Stomach (tissue), 9 donors: ENCODE measurements around the gene CCDC148. TPM values are rescaled to one million over a fixed set of nuclear protein-coding genes. Genes with fewer than 3 reads are reported as not detected.
A peak's percentile ranks its signal among the peaks of the same experiment; 100 is the strongest.

Source experiments
- DNase-seq, 2 donors: peaks; one replicate each; pipeline versions ENCODE4 v3.0.0 to v3.0.0-alpha.2; 2013 to 2019
- H3K27ac ChIP-seq, 5 donors: fragments of 200-600 bp in 4 of 5; sonication (generic) in 4 of 5; one replicate each; pipeline ENCODE4 v1.5.1; 2013 to 2019; ENCODE audit warnings: mild to moderate bottlenecking in 1 of 5, moderate library complexity in 1 of 5
- H3K27me3 ChIP-seq, 3 donors: fragments of 200-600 bp; sonication (generic); one replicate each; pipeline ENCODE4 v1.5.1; 2017 to 2019; ENCODE audit warnings: mixed run types in 1 of 3
- H3K36me3 ChIP-seq, 4 donors: fragments of 200-600 bp; sonication (generic); 1 replicate in 3 of 4; 2 replicates in 1 of 4; pipeline ENCODE4 v1.5.1; 2016 to 2019
- H3K4me1 ChIP-seq, 4 donors: fragments of 200-600 bp; sonication (generic); one replicate each; pipeline ENCODE4 v1.5.1; 2016 to 2019
- H3K4me3 ChIP-seq, 4 donors: fragments of 200-600 bp; sonication (generic) in 3 of 4; one replicate each; pipeline ENCODE4 v1.5.1; 2016 to 2019; ENCODE audit warnings: mild to moderate bottlenecking in 1 of 4
- H3K9me3 ChIP-seq, 4 donors: fragments of 200-600 bp; sonication (generic); one replicate each; pipeline ENCODE4 v1.5.1; 2016 to 2019
- CTCF ChIP-seq, 7 experiments: fragments of 450-650 bp in 4 of 7; fragments of 200-600 bp in 3 of 7; sonication (generic) in 3 of 7; IDR thresholded peaks; one replicate each; pipeline ENCODE4 v1.5.1; 2016 to 2019; ENCODE audit warnings: antibody characterized with exemption in 7 of 7, control low read depth in 2 of 7, mild to moderate bottlenecking in 1 of 7
- EP300 ChIP-seq: sonication (generic); formaldehyde crosslinking; IDR thresholded peaks from one replicate; pipeline ENCODE4 v1.6.1; 2017; ENCODE audit warnings: antibody characterized with exemption
- POLR2A ChIP-seq, 4 donors: fragments of 450-650 bp; IDR thresholded peaks; one replicate each; pipeline ENCODE4 v1.6.1; 2016; ENCODE audit warnings: antibody characterized with exemption in 4 of 4, control low read depth in 2 of 4, mild to moderate bottlenecking in 1 of 4, moderate library complexity in 1 of 4
- POLR2AphosphoS5 ChIP-seq, 3 donors: sonication (generic); formaldehyde crosslinking; IDR thresholded peaks; one replicate each; pipeline ENCODE4 v1.6.1; 2016; ENCODE audit warnings: antibody characterized with exemption in 3 of 3
- WGBS, 5 donors: extraction: QIAGEN DNeasy Blood & Tissue Kit in 3 of 5; methylation state at CpG; one replicate each; pipeline versions ENCODE4 v1.1.5 to v1.1.7; 2013 to 2018; 5-methylcytosine and 5-hydroxymethylcytosine counted together
- intact Hi-C: fragments of 100-400 bp; cut with DNase I; formaldehyde crosslinking; loops from one replicate; pipeline ENCODE4 v1.15.1; 2023; ENCODE audit warnings: low total_unique reads
- polyA plus RNA-seq, 3 donors: library from polyadenylated mRNA; stranded (reverse); fragments of 200-250 nt; gene quantifications; one replicate each; pipeline ENCODE4 v1.2.3, GENCODE V29; 2013
- total RNA-seq, 5 donors: library from RNA; depleted of rRNA; stranded (reverse); fragments of >200 nt; gene quantifications; one replicate each; pipeline versions ENCODE4 v1.1.0 to v1.2.3, GENCODE V29; 2014 to 2016
- donor health status: healthy with polysubstance abuse.
- donor health status: Bipolar disorder and iron deficiency.
- donor health status: healthy.

CCDC148 gene
- total and polyA plus RNA-seq, 8 donors = 0.25 to 1.3 (median 0.43) TPM; not detected in 5

GRCh38 chr2:158138255-158138654 lies 318.3 kb downstream of the CCDC148 start:
- Histone ChIP-seq H3K4me3 (no peak overlapping the region), H3K9me3 (no peaks in the 10 kb centered on the region), H3K4me1 (peaks cover 0 to 4% (median 0%) of the 10 kb centered on the region in 4 donors), H3K27me3 (no peaks in the 10 kb centered on the region), H3K27ac (no peak overlapping the region), H3K36me3 (no peaks in the 10 kb centered on the region)
- DNase-seq = no peak
- TF ChIP-seq POLR2A (IDR thresholded peaks at IDR 0.05) (no peak), POLR2AphosphoS5 (IDR thresholded peaks at IDR 0.05) (no peak), EP300 (no peak), CTCF (IDR thresholded peaks at IDR 0.05) (no peak)
- intact Hi-C loops = no loop called here
- whole genome bisulfite sequencing, 5 donors = 45 to 71% (median 56%) methylated on average over 5 of the region's 5 CpGs

GRCh38 chr2:158135096-158135495 lies 321.5 kb downstream of the CCDC148 start:
- intact Hi-C loops = no loop called here
- WGBS, 5 donors = 81 to 95% (median 86%) methylated on average over 1 of the region's 1 CpG

GRCh38 chr2:158134655-158135054 lies 321.9 kb downstream of the CCDC148 start:
- Histone ChIP-seq H3K9me3 (no peaks in the 10 kb centered on the region), H3K4me1 (peaks cover 6 to 12% (median 11%) of the 10 kb centered on the region in 4 donors), H3K36me3 (no peaks in the 10 kb centered on the region), H3K27ac (no peak overlapping the region), H3K4me3 (no peak overlapping the region), H3K27me3 (no peaks in the 10 kb centered on the region)
- intact Hi-C loops = no loop called here
- DNase-seq = peak; percentile 48
- no peak for TF ChIP-seq POLR2A (IDR thresholded peaks at IDR 0.05)
- no peak for TF ChIP-seq EP300
- TF ChIP-seq CTCF (IDR thresholded peaks at IDR 0.05) = no peak
- TF ChIP-seq POLR2AphosphoS5 (IDR thresholded peaks at IDR 0.05) = no peak
- 48 to 73% (median 62%) methylated on average over 6 of the region's 6 CpGs for WGBS, 5 donors

More at GRCh38 chr2:158135096-158135495, 321.5 kb downstream of the CCDC148 start:
- DNase-seq = no peak
- TF ChIP-seq POLR2AphosphoS5 (IDR thresholded peaks at IDR 0.05) = no peak
- TF ChIP-seq EP300 = no peak
- TF ChIP-seq POLR2A (IDR thresholded peaks at IDR 0.05) = no peak
- no peaks in the 10 kb centered on the region for H3K9me3 ChIP-seq
- H3K27ac ChIP-seq = no peak overlapping the region
- H3K36me3 ChIP-seq = no peaks in the 10 kb centered on the region
- H3K4me3 ChIP-seq = no peak overlapping the region
- no peaks in the 10 kb centered on the region for H3K27me3 ChIP-seq
- H3K4me1 ChIP-seq = peaks cover 4 to 12% (median 9%) of the 10 kb centered on the region in 4 donors

GRCh38 chr2:158134055-158134454 lies 322.5 kb downstream of the CCDC148 start:
- Histone ChIP-seq H3K4me1 (peaks cover 12 to 16% (median 14%) of the 10 kb centered on the region in 4 donors), H3K9me3 (no peaks in the 10 kb centered on the region), H3K27me3 (no peaks in the 10 kb centered on the region), H3K4me3 (no peak overlapping the region), H3K27ac (no peak overlapping the region), H3K36me3 (no peaks in the 10 kb centered on the region)
- DNase-seq = no peak
- 29 to 47% (median 45%) methylated on average over 4 of the region's 4 CpGs for WGBS, 5 donors
- intact Hi-C loops = no loop called here
- no peak for TF ChIP-seq POLR2A (IDR thresholded peaks at IDR 0.05)
- no peak for TF ChIP-seq CTCF (IDR thresholded peaks at IDR 0.05)
- TF ChIP-seq POLR2AphosphoS5 (IDR thresholded peaks at IDR 0.05) = no peak
- TF ChIP-seq EP300 = no peak

- WGBS, 5 donors = 52 to 69% (median 55%) methylated on average over 7 of the region's 7 CpGs
- peak overlapping the region in 4 of 5 donors; percentile 40 to 81 (median 61) for H3K27ac ChIP-seq
- H3K9me3 ChIP-seq = no peaks in the 10 kb centered on the region
- peaks cover 17 to 28% (median 24%) of the 10 kb centered on the region in 4 donors for H3K4me1 ChIP-seq
- no peaks in the 10 kb centered on the region for H3K36me3 ChIP-seq
- peak in 1 of 2 donors; percentile 44 for DNase-seq
- H3K4me3 ChIP-seq = no peak overlapping the region
- no peaks in the 10 kb centered on the region for H3K27me3 ChIP-seq
- intact Hi-C loops = no loop called here
- no peak for TF ChIP-seq POLR2AphosphoS5 (IDR thresholded peaks at IDR 0.05)
- no peak for TF ChIP-seq CTCF (IDR thresholded peaks at IDR 0.05)
- no peak for TF ChIP-seq POLR2A (IDR thresholded peaks at IDR 0.05)
- TF ChIP-seq EP300 = no peak
These were observed 324.5 kb downstream of the CCDC148 start for GRCh38 chr2:158131919-158132566.
